Parathyroid adenoma (tissue), 2 donors: Measurements from ENCODE around the gene KDM4B.

Source experiments
- H2AFZ ChIP-seq: fragments of 300-600 bp; sonication (generic); one replicate; pipeline ENCODE4 v1.7.0; 2017; ENCODE audit warnings: antibody characterized with exemption, mild to moderate bottlenecking
- H3K27ac ChIP-seq: fragments of 300-600 bp; sonication (generic); one replicate; pipeline ENCODE4 v1.7.0; 2017
- H3K27me3 ChIP-seq: fragments of 300-600 bp; sonication (generic); one replicate; pipeline ENCODE4 v1.7.0; 2017; ENCODE audit warnings: low read length; ENCODE audit not compliant: control insufficient read depth, insufficient read depth
- H3K36me3 ChIP-seq: fragments of 300-600 bp; sonication (generic); one replicate; pipeline ENCODE4 v1.7.0; 2017; ENCODE audit warnings: low read length; ENCODE audit not compliant: control insufficient read depth, insufficient read depth
- H3K4me1 ChIP-seq: fragments of 300-600 bp; sonication (generic); one replicate; pipeline ENCODE4 v1.7.0; 2017; ENCODE audit warnings: control low read depth
- H3K4me2 ChIP-seq: fragments of 300-600 bp; sonication (generic); one replicate; pipeline ENCODE4 v1.7.0; 2017; ENCODE audit warnings: low read length
- H3K4me3 ChIP-seq: fragments of 300-600 bp; sonication (generic); one replicate; pipeline ENCODE4 v1.7.0; 2017; ENCODE audit warnings: low read depth, low read length
- H3K79me2 ChIP-seq: fragments of 300-600 bp; sonication (generic); one replicate; pipeline ENCODE4 v1.7.0; 2017; ENCODE audit warnings: control low read depth
- H3K9ac ChIP-seq: fragments of 300-600 bp; sonication (generic); one replicate; pipeline ENCODE4 v1.7.0; 2017; ENCODE audit warnings: mild to moderate bottlenecking
- H3K9me3 ChIP-seq: fragments of 300-600 bp; sonication (generic); one replicate; pipeline ENCODE4 v1.7.0; 2017; ENCODE audit warnings: low read length; ENCODE audit not compliant: control insufficient read depth
- CTCF ChIP-seq: fragments of 300-600 bp; sonication (generic); IDR thresholded peaks from one replicate; pipeline ENCODE4 v1.7.0; 2017; ENCODE audit warnings: antibody characterized with exemption, mild to moderate bottlenecking
- donor health status: primary hyperparathyroidism.

Gene KDM4B

DNA sequence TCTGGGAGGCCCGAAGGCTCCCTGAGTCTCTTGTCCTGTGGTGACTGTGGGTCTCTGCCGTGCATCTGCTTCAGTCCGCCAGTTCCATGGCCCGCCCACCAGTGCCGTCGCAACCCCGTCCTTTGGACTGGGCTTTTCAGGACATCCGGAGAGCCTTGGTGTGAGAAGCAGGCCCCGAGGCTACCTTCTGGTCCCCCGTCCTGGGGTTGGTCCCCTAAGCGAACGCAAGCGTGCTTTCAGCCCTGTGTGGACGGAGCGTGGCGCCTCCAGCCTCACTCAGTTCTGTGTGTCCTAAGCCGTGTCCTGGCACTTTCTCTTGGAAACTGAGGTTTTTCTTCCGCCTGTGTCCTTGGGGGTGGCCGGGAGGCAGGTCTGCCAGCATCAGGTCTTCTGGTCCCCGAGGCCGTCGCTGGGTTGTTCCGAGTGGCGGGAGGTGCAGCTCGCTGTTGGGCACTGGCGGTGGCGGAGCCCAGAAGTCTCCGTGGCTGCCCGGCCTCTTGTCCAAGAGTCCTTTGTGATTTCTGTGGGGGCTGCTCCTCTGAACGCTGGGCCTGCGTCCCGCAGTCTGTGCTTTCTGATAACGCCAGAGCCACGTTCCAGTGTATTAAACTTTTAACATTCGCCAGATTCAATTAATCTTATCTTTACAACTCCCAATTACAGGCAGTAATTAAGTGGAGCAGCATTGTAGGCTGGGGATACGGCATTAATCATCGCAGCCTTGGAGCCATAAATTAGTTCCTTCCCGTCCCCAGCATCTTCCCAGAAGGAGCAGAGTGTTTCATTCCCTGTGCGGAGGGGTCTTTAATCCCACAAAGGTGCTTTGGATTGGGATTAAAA lies 99.5 kb downstream of the KDM4B start:
- no peak overlapping the region for H3K4me3 ChIP-seq
- no peaks in the 10 kb centered on the region for H3K36me3 ChIP-seq
- no peaks in the 10 kb centered on the region for H3K9me3 ChIP-seq
- no peak overlapping the region for H3K27ac ChIP-seq
- no peak overlapping the region for H3K9ac ChIP-seq
- no peak overlapping the region for H3K4me2 ChIP-seq
- H3K27me3 ChIP-seq = no peaks in the 10 kb centered on the region
- peaks cover 27% of the 10 kb centered on the region for H3K79me2 ChIP-seq
- TF ChIP-seq CTCF = no peak
- H2AFZ ChIP-seq = no peak overlapping the region
- H3K4me1 ChIP-seq = no peaks in the 10 kb centered on the region

GRCh38 chr19:5070331-5070730 lies 101.4 kb downstream of the KDM4B start:
- H3K9ac ChIP-seq = no peak overlapping the region
- no peak overlapping the region for H2AFZ ChIP-seq
- H3K27me3 ChIP-seq = no peaks in the 10 kb centered on the region
- no peaks in the 10 kb centered on the region for H3K9me3 ChIP-seq
- TF ChIP-seq CTCF = no peak
- H3K4me3 ChIP-seq = no peak overlapping the region
- no peak overlapping the region for H3K27ac ChIP-seq
- H3K36me3 ChIP-seq = no peaks in the 10 kb centered on the region
- no peaks in the 10 kb centered on the region for H3K4me1 ChIP-seq
- H3K4me2 ChIP-seq = no peak overlapping the region
- H3K79me2 ChIP-seq = peaks cover 26% of the 10 kb centered on the region

DNA sequence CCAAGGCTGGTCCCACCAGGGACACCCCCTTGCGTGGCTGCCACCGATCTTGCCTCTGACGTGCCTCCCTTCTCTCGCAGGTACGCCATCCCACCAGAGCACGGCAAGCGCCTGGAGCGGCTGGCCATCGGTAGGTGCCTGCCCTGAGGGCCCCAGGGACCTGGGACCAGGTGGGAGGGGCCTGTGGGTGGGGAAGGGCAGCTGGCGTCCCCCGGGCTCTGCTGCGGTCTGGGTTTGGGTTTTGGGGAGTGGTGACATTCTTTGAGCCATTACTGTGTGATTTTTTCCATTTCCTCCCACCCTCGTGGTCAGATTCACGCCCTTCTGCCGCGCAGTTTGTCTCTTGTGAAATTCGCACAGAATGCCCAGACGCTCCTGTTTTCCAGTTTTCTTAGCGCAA lies 102.0 kb downstream of the KDM4B start:
- Histone ChIP-seq H3K27ac (no peak overlapping the region), H3K4me1 (no peaks in the 10 kb centered on the region), H3K79me2 (peaks cover 26% of the 10 kb centered on the region), H3K27me3 (no peaks in the 10 kb centered on the region), H2AFZ (no peak overlapping the region), H3K36me3 (no peaks in the 10 kb centered on the region), H3K4me3 (no peak overlapping the region), H3K9ac (no peak overlapping the region), H3K4me2 (no peak overlapping the region), H3K9me3 (no peaks in the 10 kb centered on the region)
- no peak for TF ChIP-seq CTCF

DNA sequence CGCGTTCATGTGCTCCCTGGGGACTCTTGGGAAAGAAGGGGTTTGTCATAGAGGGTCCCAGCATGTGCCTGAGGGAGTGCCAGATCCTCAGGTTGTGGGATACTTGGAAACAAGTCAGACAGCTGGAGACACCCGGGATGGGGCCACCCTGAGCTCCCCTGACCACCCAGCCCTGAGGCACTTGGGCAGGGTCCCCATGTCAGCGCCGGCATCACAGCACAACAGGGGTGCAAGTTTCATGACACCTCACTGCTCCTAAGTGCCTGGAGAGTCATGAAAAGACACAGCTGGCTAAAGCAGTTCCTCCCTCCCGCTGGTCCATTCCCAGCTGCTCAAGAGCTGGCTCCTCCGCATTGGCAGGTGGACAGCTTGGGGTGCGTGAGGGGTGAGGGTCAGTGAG lies 102.7 kb downstream of the KDM4B start:
- Histone ChIP-seq H3K9me3 (no peaks in the 10 kb centered on the region), H3K27me3 (no peaks in the 10 kb centered on the region)

More for the DNA sequence above, 102.7 kb downstream of the KDM4B start:
- no peak overlapping the region for H3K27ac ChIP-seq
- H3K4me3 ChIP-seq = no peak overlapping the region
- H3K4me1 ChIP-seq = no peaks in the 10 kb centered on the region
- H2AFZ ChIP-seq = no peak overlapping the region
- H3K9ac ChIP-seq = no peak overlapping the region
- TF ChIP-seq CTCF = no peak
- H3K4me2 ChIP-seq = no peak overlapping the region
- peaks cover 23% of the 10 kb centered on the region for H3K79me2 ChIP-seq
- no peaks in the 10 kb centered on the region for H3K36me3 ChIP-seq
